SK-N-MC (cell line): ENCODE data around the gene GTF2IRD1.

Source experiments
- DNase-seq: peaks from one replicate; pipeline ENCODE4 v3.0.0-alpha.2; 2011; ENCODE audit warnings: low read depth, low spot score
- H3K27ac ChIP-seq: fragments of 200-600 bp; sonication (generic); 2 replicates; pipeline ENCODE4 v1.5.1; 2016; ENCODE audit warnings: mixed run types
- H3K36me3 ChIP-seq: fragments of 200-600 bp; sonication (generic); 2 replicates; pipeline ENCODE4 v1.6.1; 2017; ENCODE audit warnings: antibody characterized with exemption, low read length, mixed read lengths; ENCODE audit not compliant: insufficient read depth
- H3K4me3 ChIP-seq: fragments of 200-600 bp; sonication (generic); 2 replicates; pipeline ENCODE4 v1.5.1; 2016
- H3K9ac ChIP-seq: fragments of 200-600 bp; sonication (generic); 2 replicates; pipeline ENCODE4 v1.8.0; 2017; ENCODE audit warnings: mixed run types, mixed read lengths; ENCODE audit not compliant: insufficient read length
- H3K9me3 ChIP-seq: fragments of 200-600 bp; sonication (generic); 2 replicates; pipeline ENCODE4 v1.6.1; 2017; ENCODE audit warnings: low read depth, mild to moderate bottlenecking, antibody characterized with exemption, low read length, moderate library complexity, mixed read lengths
- EZH2 ChIP-seq: fragments of 200-600 bp; sonication (generic); IDR thresholded peaks from one replicate; pipeline ENCODE4 v1.6.1; 2017; ENCODE audit warnings: antibody characterized with exemption
- FOXP2 ChIP-seq: optimal IDR thresholded peaks from 2 replicates; pipeline ENCODE3; 2011; ENCODE audit warnings: mild to moderate bottlenecking, moderate library complexity; ENCODE audit not compliant: insufficient read depth; ENCODE audit errors: extremely low read length, control extremely low read depth
- POLR2AphosphoS5 ChIP-seq: IDR thresholded peaks from 2 replicates; pipeline ENCODE4 v1.6.1; 2012; ENCODE audit warnings: mild to moderate bottlenecking, low read depth, low read length, borderline replicate concordance

GTF2IRD1 gene

GRCh38 chr7:74441801-74442200 is 11.9 kb upstream of the GTF2IRD1 start:
- H3K27ac ChIP-seq, result peak overlapping the region; percentile 97
- H3K9ac ChIP-seq, result peak overlapping the region; percentile 77
- H3K9me3 ChIP-seq, result peaks cover 5% of the 10 kb centered on the region; the same call in 1 of the 2 replicates
- no peaks in the 10 kb centered on the region; the same call in 1 of the 2 replicates for H3K36me3 ChIP-seq
- H3K4me3 ChIP-seq, result peak overlapping the region; percentile 66
- TF ChIP-seq POLR2AphosphoS5 (peak; percentile 51; the same call in 1 of the 2 replicates), FOXP2 (peak; percentile 95), EZH2 (no peak)
- DNase-seq, result peak; percentile 94

DNA sequence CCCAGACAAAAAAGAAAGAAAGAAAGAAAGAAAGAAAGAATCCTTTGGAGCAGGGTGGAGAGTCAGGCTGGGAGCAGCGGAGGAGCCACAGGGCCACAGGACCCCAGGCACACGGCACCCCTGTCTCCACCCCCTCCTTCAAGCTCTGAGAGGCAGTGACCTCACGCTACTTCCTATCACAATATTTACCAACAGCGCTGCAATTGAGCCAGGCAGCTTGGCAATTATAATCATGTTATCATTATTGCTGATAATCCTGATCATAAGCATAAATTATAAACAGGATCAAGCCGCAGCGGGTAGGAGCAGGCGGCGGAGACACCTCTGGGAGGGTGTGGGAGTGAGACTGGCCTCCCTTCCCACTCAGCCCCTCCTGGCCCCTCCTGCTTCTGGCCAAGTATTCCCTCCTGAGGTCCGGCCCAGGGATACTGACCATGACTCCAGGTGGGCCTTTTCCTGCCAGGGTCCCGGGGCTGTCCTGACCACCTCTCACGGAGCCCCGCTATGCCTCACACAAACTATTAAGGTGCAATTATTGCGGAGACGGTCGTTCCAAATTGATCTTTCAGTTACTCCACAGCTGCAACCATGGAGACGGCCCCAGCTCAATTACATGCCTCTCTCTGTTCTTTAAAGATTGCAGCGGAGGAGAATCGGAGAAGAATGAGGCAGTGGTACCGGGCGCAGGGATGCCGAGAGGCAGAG is 10.0 kb upstream of the GTF2IRD1 start:
- TF ChIP-seq POLR2AphosphoS5 (no peak), FOXP2 (no peak)
- H3K4me3 ChIP-seq, result no peak overlapping the region
- no peaks in the 10 kb centered on the region for H3K9me3 ChIP-seq
- no peak overlapping the region for H3K9ac ChIP-seq
- H3K27ac ChIP-seq, result peak overlapping the region; percentile 51
- no peaks in the 10 kb centered on the region for H3K36me3 ChIP-seq
- no peak for DNase-seq

- no peak overlapping the region for H3K9ac ChIP-seq
- no peaks in the 10 kb centered on the region for H3K36me3 ChIP-seq
- no peak for DNase-seq
- H3K27ac ChIP-seq, result no peak overlapping the region
- H3K9me3 ChIP-seq, result no peaks in the 10 kb centered on the region
- H3K4me3 ChIP-seq, result no peak overlapping the region
- no peak for TF ChIP-seq POLR2AphosphoS5
- no peak for TF ChIP-seq EZH2
- TF ChIP-seq FOXP2, result no peak
Measured at GRCh38 chr7:74449144-74449543, 4.6 kb upstream of the GTF2IRD1 start.

DNA sequence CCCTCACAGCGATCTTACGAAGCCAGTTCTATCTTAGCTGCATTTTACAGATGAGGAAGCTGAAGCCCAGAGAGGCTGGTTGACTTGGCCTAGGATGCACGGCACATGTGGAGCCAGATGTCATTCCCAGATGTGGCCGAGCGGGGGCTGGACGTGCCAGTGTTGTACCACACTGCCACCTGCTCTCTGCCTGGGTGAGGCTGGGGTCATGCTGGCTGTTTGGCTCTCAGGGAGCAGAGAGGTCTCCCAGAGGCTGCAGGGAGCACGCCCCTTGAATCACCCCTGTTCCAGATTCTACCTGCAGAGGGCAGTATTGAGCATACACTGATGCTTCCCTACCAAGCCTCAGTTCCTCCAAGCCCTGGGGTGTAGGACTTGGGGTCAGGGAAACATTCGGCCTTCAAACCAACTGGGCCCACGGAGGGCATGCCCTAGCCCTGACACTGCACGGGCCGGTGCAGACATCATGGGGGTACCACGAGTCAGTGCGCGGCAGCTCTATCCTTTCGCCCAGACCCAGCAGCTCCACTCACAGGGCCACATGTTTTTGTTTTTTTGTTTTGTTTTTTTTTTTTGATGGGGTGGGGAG is 3.8 kb upstream of the GTF2IRD1 start:
- TF ChIP-seq EZH2, result no peak
- TF ChIP-seq POLR2AphosphoS5, result no peak
- no peak for TF ChIP-seq FOXP2
- H3K9me3 ChIP-seq, result no peaks in the 10 kb centered on the region
- no peak overlapping the region for H3K4me3 ChIP-seq
- H3K27ac ChIP-seq, result no peak overlapping the region
- H3K9ac ChIP-seq, result no peak overlapping the region
- no peaks in the 10 kb centered on the region for H3K36me3 ChIP-seq
- no peak for DNase-seq

DNA sequence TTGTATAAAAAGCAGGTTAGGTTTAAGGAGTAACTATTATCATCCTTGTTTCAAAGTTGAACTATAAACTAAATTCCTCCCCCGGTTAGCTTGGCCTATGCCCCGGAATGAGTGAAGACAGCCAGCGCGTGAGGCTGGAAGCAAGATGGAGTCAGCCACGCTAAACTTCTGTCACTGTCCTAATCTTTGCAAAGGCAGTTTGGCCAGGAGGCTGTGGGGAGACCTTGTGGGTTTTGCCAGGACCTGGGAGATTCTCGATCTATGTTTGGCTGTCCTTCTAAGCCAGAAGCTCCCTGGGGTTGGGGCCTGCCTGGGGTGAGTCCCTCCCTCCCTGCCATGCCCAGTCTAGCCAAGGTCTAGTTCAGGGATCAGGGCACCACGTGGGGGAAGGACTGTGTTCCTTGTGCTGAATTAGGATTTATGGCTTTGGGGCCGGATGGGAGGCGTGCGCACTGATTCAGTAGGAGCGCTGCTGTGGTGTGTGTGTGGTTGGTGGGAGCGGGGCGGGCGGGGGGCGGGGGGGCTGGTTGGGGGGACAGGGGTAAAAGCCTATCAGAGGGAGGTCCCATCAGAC is 871 bp upstream of the GTF2IRD1 start:
- TF ChIP-seq EZH2 (no peak), FOXP2 (no peak), POLR2AphosphoS5 (no peak)
- H3K27ac ChIP-seq, result peak overlapping the region; percentile 91
- H3K36me3 ChIP-seq, result no peaks in the 10 kb centered on the region
- peak overlapping the region; percentile 88 for H3K4me3 ChIP-seq
- H3K9ac ChIP-seq, result peak overlapping the region; percentile 93
- DNase-seq, result no peak
- no peaks in the 10 kb centered on the region for H3K9me3 ChIP-seq

GRCh38 chr7:74454021-74454924 is 567 bp downstream of the GTF2IRD1 start:
- no peaks in the 10 kb centered on the region for H3K36me3 ChIP-seq
- TF ChIP-seq EZH2, result no peak
- peak; percentile 2; the same call in 1 of the 2 replicates for TF ChIP-seq POLR2AphosphoS5
- no peak for TF ChIP-seq FOXP2
- peak overlapping the region; percentile 49 for H3K27ac ChIP-seq
- no peaks in the 10 kb centered on the region for H3K9me3 ChIP-seq
- H3K4me3 ChIP-seq, result peak overlapping the region; percentile 88
- peak overlapping the region; percentile 86 for H3K9ac ChIP-seq
- DNase-seq, result no peak

DNA sequence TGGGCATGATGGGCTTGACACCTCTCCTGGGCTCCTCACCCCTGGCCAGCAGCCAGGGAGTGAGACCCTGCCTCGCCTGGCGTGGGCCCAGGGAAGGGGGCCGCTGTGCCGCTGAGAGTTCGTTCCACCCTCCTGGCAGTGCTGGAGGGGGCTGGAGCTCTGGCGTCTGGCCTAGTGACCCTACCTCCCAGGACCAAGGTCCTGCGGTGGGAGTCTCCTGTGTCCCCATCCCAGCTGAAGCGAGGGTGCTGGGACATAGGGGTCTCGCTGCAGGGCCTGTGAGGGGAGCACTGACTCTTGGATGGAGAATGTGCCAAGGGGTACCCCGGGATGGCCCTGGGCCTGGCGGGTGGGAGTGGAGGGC is 1.2 kb downstream of the GTF2IRD1 start:
- TF ChIP-seq POLR2AphosphoS5, result no peak; the same call in 1 of the 2 replicates
- no peak for TF ChIP-seq FOXP2
- TF ChIP-seq EZH2, result no peak
- Histone ChIP-seq H3K9ac (peak overlapping the region; percentile 86), H3K27ac (peak overlapping the region; percentile 49), H3K36me3 (no peaks in the 10 kb centered on the region), H3K9me3 (no peaks in the 10 kb centered on the region), H3K4me3 (peak overlapping the region; percentile 88)
- DNase-seq, result no peak

DNA sequence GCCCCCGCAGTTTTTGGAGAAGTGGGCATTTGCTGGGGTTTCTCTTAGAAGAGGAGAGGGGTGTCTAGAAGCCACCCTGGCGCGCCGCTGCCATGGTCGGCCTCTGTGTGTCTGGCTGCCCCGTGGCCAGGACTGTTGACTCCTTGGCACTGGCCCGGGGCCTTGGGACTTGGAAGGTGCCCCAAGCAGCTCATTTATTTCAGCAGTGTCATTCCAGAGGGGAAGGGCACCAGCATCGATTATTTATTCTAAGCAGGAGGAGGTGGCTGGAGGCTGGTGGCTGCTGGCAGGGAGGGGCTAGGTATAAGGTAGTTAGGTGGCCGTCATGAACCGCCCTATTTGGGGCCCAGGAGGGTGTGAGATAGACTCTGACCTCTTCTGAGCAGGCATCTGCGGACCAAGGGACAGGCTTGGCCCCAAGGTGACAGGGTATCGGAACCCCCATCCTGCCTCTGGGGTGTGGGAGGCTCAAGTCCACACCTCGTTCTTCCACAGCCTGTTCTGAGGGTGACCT is 1.6 kb downstream of the GTF2IRD1 start:
- peak overlapping the region; percentile 86 for H3K9ac ChIP-seq
- peak overlapping the region; percentile 88 for H3K4me3 ChIP-seq
- TF ChIP-seq POLR2AphosphoS5, result no peak
- TF ChIP-seq FOXP2, result no peak
- no peak for TF ChIP-seq EZH2
- H3K27ac ChIP-seq, result peak overlapping the region; percentile 49
- no peaks in the 10 kb centered on the region for H3K9me3 ChIP-seq
- no peaks in the 10 kb centered on the region for H3K36me3 ChIP-seq
- no peak for DNase-seq
